H54 (cell line): ENCODE results near the gene ZNF669.

Source experiments
- DNase-seq: peaks from one replicate; pipeline ENCODE4 v3.0.0; 2011; ENCODE audit warnings: low spot score, mixed read lengths; ENCODE audit not compliant: insufficient read length
- FAIRE-seq: peaks from 3 replicates; lab custom pipeline; 2011; peaks lifted over from hg19 to GRCh38; lab: Jason Lieb, UNC
- POLR2A ChIP-seq: IDR thresholded peaks from 2 replicates; pipeline ENCODE4 v1.6.1; 2011; ENCODE audit warnings: low read depth, mild to moderate bottlenecking, low read length

ZNF669 gene

GRCh38 chr1:247064304-247064703 lies 39.9 kb downstream of the ZNF669 start:
- DNase-seq (no peak), FAIRE-seq (no peak)
- no peak for TF ChIP-seq POLR2A

DNA sequence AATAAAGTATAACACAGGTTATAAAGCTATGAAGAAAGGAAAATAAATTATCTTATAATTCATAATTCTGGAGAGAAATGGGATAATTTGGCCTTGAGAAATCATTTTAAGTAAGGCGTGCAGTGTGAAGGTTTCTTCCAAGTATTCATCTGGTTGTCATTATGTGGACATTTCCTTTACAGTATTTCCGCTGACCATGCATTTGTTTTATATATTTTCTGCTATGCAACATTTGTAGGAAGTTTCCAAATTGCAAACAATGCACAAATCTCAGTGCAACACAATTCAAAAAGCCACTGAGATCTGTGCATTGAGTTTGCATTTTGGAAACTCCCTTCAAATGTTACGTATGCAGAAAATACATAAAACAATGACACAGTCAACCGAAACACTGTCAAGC lies 43.4 kb downstream of the ZNF669 start:
- TF ChIP-seq POLR2A = no peak
- FAIRE-seq (no peak), DNase-seq (no peak)

DNA sequence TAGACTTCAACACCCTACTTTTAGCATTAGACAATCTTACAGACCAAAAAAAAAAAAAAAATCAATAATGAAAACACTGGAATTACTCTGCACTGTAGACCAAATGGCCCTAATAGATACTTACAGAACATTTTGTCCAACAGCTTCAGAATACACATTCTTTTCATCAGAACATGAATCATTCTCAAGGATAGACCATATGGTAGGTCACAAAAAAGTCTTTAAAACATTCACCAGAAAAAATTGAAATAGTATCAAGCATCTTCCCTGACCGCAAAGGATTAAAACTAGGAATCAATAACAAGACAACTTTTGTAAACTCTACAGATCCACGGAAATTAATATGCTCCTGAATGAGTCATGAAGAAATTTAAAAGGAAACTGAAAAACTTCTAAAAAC lies 48.1 kb downstream of the ZNF669 start:
- no peak for FAIRE-seq
- no peak for TF ChIP-seq POLR2A
- no peak for DNase-seq

DNA sequence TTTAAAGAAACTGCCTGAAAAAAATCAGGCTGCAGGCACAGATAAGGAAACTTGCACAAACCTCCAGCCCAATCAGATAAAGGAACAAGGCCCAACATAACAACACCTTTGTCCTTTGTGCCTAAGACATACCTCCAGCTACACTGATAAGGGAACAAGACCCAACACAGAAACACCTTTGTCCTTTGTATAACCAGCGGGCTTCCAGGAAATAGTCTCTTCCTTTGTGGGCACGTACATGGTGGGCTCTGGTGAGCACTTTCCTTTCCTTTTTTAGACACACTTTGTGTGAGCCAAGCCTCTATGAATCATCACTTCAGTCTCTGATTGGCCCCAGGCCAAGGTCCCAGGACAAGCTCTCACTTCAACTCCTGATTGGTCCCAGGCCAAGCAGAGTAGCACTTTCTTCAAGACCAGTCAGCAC lies 49.2 kb downstream of the ZNF669 start:
- FAIRE-seq (no peak), DNase-seq (no peak)
- no peak for TF ChIP-seq POLR2A
